GM18868 (cell line): ENCODE measurements around the gene EIF4A3.

Experiments used
- ATAC-seq: cut with Tn5 transposase; IDR thresholded peaks from one replicate; pipeline ENCODE4 v1.9.1; 2021; ENCODE audit warnings: mild to moderate bottlenecking, moderate library complexity; ENCODE audit not compliant: unreplicated experiment

The EIF4A3 gene

GRCh38 chr17:80113033-80113484 lies 33.9 kb downstream of the EIF4A3 start:
- no peak for ATAC-seq

DNA sequence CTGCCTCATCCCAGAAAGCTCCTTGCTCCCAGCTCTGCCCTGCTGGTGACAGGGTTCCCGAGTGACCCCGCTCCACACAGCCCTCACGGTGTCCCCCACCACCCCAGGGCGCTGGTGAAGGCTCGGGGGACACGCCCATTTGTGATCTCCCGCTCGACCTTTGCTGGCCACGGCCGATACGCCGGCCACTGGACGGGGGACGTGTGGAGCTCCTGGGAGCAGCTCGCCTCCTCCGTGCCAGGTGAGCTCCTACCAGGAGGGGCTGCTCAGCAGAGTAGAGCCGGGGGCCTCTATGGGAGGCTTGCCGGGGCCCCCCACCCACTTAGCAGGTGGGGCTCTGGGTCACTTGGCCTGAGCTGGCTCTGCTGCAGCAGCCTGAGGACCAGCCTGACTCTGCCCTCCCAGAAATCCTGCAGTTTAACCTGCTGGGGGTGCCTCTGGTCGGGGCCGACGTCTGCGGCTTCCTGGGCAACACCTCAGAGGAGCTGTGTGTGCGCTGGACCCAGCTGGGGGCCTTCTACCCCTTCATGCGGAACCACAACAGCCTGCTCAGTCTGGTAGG lies 34.4 kb downstream of the EIF4A3 start:
- no peak for ATAC-seq

DNA sequence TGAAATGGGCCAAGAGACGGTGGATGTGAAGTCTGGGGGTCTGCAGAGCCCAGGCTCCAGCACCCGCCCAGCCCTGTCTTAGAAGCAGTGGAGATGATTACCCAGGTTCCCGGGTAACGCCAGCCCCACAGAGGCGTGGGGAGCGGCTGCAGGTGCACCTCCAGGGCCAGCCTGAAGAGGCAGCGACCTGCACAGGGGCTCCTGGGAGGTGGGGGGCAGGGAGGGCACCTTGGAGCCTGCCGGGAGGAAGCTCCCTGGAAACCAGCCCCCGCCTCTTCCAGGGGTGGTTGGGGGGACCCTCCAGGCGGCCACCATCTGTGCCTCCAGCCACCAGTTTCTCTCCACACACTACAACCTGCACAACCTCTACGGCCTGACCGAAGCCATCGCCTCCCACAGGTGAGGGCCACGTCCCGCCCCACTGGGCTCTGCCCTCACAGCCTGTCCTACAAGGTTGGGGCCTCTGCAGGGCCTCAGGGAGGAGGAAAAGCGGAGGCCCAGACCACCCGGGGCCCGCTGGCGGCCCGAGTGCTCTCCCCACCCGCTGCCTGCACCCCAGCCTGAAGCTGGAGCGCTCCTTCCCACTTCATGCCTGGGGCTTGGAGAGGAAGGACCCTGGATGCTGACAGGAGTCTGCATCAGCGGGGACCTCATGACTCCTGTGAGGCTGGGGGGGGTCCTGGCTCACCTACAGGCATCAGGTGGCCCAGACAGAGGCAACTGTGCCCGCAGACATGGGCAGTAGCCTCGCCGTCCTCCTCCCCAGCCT lies 35.0 kb downstream of the EIF4A3 start:
- ATAC-seq, result no peak

- no peak for ATAC-seq
Observed at GRCh38 chr17:80110927-80111701, 35.8 kb downstream of the EIF4A3 start.

DNA sequence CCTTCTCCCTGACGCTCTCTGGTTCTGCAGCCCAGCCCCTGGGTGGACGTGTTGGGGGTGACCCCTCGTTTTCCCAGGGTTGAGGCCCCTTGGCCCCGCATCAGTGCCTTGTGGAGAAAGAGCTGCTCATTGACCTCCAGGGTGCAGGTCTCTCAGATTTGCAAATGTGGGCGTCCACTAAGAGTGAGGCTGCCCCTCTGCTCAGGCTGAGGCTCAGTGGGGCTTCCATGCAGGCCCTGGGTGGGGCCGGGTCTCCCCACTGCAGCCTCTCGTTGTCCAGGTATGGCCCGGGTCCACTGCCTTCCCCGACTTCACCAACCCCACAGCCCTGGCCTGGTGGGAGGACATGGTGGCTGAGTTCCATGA lies 36.5 kb downstream of the EIF4A3 start:
- ATAC-seq, result no peak

DNA sequence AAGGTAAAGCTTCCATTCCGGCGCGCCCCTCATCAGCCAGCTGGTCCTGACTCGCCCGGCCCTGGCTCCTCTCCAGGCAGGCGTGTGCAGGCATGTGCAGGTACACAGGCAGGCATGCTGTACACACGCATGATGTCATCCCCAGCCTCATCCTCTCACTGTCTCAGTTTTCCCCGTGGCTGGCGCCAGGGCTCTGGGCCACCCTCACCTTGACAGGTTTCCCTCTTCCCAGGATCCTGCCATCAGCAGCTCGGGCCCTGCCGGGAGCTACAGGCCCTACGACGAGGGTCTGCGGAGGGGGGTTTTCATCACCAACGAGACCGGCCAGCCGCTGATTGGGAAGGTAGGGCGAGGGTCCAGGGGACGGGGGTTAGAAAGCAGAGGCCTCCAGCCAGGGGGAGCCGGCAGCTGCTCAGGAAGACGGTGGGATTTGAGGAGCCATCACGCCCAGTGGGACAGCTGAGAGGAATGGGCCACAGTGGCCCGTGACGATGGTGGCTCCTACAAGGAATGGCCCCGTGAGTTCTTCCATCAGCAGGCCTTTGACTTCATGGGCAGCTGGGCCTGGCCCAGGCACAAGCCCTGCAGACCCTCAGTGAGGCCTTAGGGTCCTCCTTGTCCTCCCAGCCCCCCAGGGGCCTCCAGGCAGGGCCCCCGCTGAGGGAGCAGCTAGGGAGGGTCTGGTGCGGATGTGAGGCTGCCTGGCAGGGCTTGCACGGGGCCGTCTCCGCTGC lies 37.0 kb downstream of the EIF4A3 start:
- no peak for ATAC-seq

GRCh38 chr17:80109066-80109660 lies 37.8 kb downstream of the EIF4A3 start:
- no peak for ATAC-seq

GRCh38 chr17:80108036-80108971 lies 38.6 kb downstream of the EIF4A3 start:
- no peak for ATAC-seq

- no peak for ATAC-seq
Observed at GRCh38 chr17:80107231-80108021, 39.5 kb downstream of the EIF4A3 start.

DNA sequence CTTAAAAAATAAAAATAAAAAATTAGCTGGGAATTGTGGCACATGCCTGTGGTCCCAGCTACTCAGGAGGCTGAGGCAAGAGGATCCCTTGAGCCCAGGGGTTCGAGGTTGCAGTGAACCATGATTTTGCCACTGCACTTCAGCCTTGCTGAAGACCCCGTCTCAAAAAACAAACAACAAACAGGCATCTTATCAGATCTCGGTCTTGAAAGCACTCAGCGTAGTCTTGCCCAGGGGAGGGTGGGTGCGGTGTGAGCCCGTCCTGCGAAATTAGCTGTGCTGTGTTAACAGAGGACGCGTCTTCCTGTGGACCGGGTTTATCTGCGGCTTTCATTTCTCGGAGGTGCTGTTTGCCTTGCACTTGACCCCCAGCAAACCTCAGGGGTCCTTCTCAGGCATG lies 40.2 kb downstream of the EIF4A3 start:
- no peak for ATAC-seq

GRCh38 chr17:80106176-80106575 lies 40.8 kb downstream of the EIF4A3 start:
- ATAC-seq, result no peak

- no peak for ATAC-seq
Observed at GRCh38 chr17:80105762-80106161, 41.2 kb downstream of the EIF4A3 start.

GRCh38 chr17:80104956-80105375 lies 42.0 kb downstream of the EIF4A3 start:
- no peak for ATAC-seq

DNA sequence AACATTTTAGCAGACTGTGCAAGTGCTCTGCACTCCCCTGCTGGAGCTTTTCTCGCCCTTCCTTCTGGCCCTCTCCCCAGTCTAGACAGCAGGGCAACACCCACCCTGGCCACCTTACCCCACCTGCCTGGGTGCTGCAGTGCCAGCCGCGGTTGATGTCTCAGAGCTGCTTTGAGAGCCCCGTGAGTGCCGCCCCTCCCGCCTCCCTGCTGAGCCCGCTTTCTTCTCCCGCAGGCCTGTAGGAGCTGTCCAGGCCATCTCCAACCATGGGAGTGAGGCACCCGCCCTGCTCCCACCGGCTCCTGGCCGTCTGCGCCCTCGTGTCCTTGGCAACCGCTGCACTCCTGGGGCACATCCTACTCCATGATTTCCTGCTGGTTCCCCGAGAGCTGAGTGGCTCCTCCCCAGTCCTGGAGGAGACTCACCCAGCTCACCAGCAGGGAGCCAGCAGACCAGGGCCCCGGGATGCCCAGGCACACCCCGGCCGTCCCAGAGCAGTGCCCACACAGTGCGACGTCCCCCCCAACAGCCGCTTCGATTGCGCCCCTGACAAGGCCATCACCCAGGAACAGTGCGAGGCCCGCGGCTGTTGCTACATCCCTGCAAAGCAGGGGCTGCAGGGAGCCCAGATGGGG lies 42.5 kb downstream of the EIF4A3 start:
- ATAC-seq, result no peak

DNA sequence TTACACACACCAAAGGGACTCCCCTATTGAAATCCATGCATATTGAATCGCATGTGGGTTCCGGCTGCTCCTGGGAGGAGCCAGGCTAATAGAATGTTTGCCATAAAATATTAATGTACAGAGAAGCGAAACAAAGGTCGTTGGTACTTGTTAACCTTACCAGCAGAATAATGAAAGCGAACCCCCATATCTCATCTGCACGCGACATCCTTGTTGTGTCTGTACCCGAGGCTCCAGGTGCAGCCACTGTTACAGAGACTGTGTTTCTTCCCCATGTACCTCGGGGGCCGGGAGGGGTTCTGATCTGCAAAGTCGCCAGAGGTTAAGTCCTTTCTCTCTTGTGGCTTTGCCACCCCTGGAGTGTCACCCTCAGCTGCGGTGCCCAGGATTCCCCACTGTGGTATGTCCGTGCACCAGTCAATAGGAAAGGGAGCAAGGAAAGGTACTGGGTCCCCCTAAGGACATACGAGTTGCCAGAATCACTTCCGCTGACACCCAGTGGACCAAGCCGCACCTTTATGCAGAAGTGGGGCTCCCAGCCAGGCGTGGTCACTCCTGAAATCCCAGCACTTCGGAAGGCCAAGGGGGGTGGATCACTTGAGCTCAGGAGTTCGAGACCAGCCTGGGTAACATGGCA lies 43.4 kb downstream of the EIF4A3 start:
- no peak for ATAC-seq

GRCh38 chr17:80102664-80103448 lies 44.1 kb downstream of the EIF4A3 start:
- ATAC-seq, result no peak

- ATAC-seq, result peak; percentile 6
Observed at GRCh38 chr17:80101946-80102663, 44.8 kb downstream of the EIF4A3 start.
